HPDE6-E6E7 (cell line): ENCODE measurements around the gene PTPN6.

ENCODE experiments used
- DNase-seq: peaks from one replicate; pipeline ENCODE4 v3.0.0; 2011; ENCODE audit warnings: missing footprints; ENCODE audit errors: extremely low spot score

Gene PTPN6

DNA sequence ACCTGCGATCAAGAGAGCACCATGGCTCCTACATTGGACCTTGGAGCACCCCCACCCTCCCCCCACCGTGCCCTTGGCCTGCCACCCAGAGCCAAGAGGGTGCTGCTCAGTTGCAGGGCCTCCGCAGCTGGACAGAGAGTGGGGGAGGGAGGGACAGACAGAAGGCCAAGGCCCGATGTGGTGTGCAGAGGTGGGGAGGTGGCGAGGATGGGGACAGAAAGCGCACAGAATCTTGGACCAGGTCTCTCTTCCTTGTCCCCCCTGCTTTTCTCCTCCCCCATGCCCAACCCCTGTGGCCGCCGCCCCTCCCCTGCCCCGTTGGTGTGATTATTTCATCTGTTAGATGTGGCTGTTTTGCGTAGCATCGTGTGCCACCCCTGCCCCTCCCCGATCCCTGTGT is 9.4 kb upstream of the PTPN6 start:
- DNase-seq, result no peak

DNA sequence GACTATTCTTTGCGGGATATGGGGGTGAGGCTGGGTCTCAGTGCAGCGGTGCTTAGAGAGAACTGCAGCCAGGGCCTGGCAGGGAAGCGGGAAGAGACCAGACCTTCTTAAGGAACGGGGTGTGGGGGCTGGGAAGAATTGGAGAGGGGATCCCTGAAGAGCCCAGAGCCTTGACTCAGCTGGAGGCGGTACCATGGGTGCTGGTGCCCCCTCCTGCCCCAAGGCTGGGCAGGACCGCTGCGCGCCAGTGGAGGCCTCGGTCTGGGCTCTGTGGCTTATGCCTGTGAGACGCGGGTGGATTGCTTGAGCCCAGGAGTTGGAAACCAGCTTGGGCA is 8.9 kb upstream of the PTPN6 start:
- no peak for DNase-seq

DNA sequence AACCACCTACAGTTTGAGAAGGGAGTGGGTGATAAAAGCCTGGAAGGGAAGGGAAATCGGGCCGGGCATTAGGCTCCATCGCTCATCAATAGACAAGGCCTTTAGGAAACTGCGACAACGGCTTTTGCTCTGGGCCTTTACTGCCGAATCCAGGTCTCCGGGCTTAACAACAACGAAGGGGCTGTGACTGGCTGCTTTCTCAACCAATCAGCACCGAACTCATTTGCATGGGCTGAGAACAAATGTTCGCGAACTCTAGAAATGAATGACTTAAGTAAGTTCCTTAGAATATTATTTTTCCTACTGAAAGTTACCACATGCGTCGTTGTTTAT is 7.8 kb upstream of the PTPN6 start:
- no peak for DNase-seq

DNA sequence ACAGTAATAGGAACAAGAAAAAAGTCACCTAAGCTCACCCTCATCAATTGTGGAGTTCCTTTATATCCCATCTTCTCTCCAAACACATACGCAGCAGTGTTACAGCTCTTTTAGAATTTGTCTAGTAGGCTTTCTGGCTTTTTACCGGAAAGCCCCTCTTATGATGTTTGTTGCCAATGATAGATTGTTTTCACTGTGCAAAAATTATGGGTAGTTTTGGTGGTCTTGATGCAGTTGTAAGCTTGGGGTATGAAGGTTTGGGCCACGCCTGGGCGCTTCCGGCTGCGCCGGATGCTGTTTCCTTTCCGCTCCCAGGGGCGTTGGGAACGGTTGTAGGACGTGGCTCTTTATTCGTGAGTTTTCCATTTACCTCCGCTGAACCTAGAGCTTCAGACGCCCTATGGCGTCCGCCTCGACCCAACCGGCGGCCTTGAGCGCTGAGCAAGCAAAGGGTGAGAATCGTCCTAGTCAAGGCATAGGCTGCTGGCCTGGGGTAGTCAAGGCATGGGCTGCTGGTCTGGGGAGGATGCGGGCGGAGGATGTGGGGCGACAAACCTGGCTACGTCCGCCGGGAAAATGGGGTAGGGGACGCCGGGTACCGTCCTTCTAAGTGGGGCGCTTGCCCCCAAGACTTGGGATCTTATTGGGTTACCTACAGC is 7.3 kb upstream of the PTPN6 start, which contains the start of the genes C12orf57 and RNU7-1:
Gene C12orf57 (plus strand): TSS at position 301 of the 659 bp plus-strand sequence. CDS start 100 bp downstream, at position 401.
Gene RNU7-1 (plus strand): TSS at position 95 of the 659 bp plus-strand sequence.
- no peak for DNase-seq

DNA sequence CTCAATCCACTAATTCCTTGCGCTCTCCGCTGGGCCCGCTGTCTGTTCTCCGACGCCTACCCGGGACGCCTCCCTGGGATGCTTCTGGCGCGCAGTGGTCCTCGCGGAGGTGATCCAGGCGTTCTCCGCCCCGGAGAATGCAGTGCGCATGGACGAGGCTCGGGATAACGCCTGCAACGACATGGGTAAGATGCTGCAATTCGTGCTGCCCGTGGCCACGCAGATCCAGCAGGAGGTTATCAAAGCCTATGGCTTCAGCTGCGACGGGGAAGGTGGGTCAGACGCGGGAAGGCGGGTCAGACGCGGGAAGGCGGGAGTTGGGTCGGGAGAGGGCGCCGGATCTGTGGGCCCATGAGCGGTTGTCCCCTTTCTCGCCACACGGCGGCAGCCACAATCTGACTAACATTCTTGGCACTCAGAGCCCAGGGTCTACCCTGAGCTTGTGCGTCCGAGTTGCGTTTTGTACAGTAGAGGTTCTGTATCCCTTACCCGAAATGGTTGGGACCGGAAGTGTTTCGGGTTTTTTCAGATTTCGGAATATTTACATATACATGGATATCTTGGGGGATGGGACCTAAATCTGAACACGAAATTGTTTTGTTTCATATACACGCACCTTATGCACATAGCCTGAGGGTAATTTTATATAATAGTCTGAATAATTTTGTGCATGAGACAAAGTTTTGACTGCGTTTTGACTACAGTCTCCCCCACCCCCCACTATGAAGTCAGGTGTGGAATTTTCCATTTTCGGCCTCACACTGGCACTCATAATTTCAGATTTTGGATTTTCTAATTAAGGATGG is 6.6 kb upstream of the PTPN6 start:
- no peak for DNase-seq

DNA sequence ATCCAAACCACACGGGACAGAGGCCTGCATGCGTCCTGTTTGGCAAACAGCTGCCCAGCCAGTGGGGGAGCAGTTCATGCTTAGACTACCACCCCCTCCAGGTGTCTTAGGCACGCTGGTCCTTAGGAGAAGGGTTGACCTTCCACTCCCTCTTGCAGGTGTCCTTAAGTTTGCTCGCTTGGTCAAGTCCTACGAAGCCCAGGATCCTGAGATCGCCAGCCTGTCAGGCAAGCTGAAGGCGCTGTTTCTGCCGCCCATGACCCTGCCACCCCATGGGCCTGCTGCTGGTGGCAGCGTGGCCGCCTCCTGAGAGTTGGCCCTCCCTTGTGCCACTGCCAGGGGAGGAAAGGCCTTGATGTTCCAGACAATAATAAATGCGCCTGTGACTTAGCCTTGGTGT is 5.5 kb upstream of the PTPN6 start:
- no peak for DNase-seq

DNA sequence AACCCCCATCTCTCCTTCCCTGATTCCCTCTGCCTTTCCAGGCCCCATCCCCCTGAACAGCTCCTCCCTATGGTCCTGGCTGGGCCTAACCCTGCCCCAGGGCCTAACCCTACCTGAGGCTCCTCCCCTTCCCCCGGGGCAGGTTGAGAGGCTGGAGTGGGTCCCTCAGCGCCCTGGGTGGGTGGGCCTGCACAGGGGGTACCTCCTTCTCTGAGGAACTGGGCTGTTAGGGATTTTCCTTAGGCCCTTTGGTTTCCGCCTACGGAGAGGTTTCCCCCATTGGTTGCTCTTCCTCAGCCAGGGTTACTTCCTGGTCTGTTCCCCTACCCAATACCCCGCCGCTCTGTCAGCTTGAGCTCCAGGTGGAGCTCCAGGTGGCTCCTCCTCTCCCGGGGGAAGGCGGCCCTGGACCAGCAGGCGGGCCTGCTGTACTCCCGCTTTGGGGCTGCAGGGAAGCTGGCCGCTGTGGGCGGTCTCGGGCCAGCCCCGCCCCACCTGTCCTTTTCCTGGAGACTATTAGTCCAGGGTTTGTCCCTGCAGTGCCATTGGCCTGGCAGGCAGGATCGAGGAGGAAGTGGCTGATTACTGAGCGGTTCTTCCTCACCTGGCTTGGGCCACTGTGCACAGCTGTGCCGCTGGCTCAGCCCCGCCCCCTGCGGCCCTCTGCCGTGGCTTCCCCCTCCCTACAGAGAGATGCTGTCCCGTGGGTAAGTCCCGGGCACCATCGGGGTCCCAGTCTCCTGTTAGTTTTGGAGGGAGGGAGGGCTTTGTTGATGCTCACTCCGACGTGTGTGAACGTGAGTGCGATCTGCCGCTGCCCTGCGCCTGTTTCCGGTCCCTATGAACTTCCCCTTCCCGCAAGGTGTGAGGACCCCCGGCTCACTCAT is 4.9 kb upstream of the PTPN6 start:
- peak; percentile 97 for DNase-seq

DNA sequence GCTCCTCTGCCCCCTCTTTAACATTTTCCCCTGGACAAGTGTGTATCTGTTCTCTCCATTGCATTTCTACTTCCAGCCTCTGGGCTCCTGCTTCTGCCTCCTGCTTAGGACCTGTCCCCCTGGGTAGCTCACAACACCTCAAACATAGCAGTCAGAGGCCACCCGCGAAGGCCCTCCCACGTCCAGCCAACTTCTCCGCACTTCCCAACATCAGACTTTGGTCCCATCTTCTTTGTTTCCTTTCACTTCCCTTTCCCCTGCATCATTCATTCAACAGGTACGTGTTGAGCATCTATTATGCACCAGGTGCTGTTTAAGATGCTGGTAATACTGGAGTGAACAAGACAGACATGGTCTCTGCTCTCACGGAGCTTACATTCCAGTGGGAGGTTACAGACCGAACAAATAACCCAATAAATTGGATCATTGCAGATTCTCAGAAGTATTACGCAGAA is 4.2 kb upstream of the PTPN6 start:
- no peak for DNase-seq

DNA sequence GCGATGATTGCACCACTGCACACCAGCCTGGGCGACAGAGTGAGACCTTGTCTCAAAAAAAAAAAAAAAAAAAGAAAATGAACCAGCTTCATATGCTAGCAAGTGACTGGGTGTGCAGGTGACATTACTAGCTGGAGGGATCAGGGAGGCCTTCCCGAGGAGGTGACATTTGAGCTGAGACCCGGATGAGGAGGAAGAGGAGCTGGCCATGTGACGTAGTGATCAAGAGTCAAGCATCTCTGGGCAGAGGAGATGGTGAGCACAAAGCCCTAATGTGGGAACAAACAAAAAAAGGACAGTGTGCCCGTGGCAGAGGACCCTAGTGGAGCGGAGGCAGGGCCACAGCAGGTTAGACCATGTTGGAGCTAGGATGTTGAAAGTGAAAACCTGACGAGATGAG is 3.5 kb upstream of the PTPN6 start:
- no peak for DNase-seq

DNA sequence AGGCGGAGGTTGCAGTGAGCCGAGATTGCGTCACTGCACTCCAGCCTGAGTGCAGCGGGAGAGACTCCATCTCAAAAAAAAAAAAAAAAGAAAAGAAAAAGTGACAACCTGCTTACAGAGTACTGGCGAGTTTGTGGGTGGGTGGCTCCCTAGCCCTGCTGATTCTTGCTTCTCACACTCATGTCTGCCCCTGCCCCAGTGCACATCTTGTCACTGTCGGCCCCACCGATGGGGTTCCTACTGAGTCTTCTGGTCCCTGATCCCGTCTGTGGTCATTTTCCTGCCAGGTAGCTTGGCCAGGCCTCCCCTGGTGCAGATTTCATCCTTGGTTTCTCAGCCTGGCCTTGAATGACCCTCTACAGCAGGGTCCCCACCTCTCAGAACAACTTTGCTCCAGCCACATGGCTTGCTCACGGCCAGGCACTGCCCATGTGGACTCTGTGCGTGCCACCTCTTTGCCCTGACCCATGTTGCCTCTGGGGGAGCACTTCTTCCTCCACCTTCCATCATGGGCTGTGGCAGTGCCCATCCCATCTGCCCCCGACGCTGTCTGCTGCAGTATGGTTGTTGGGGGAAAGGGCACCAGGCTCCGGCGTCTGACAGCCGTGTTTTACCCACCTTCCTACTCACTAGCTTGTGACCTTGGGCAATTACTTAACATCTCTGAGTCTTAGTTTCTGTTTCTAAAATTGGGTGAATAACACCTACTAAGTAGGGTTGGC is 2.1 kb upstream of the PTPN6 start:
- no peak for DNase-seq

DNA sequence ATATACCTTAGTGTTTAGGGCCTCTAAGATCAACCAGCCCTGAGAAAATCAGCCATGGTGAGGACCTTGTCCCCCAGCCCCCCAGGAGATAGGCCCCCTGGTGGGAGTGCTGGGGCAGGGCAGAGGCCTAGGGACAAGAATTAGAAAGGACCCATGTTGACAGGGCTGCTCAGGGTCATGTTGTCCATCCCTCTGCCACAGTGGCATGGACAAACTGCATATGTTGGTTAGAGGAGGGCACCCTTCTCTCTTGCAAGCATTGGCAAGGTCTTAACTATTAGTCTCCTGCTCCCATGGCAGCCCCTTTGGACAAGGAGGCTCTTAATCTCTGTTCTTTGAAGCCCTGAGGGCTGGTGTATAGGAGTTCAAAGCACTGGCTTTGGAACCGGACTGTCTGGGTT is 755 bp upstream of the PTPN6 start:
- no peak for DNase-seq

DNA sequence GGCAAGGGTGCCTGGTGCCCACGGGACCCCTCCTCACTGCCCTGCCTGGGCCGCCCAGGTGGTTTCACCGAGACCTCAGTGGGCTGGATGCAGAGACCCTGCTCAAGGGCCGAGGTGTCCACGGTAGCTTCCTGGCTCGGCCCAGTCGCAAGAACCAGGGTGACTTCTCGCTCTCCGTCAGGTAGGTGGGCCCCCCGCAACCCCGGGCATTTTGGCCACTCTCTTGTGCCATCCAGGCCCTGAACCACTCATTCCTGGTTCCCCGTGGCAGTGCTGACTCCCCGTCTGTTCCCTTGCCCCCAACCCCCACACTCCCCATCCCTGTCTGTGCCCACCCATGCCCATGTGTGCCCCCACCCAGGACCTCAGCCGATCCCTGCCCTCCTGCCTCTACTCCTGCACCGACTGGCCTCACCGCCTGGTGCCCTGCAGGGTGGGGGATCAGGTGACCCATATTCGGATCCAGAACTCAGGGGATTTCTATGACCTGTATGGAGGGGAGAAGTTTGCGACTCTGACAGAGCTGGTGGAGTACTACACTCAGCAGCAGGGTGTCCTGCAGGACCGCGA is 480 bp downstream of the PTPN6 start:
- DNase-seq, result no peak

DNA sequence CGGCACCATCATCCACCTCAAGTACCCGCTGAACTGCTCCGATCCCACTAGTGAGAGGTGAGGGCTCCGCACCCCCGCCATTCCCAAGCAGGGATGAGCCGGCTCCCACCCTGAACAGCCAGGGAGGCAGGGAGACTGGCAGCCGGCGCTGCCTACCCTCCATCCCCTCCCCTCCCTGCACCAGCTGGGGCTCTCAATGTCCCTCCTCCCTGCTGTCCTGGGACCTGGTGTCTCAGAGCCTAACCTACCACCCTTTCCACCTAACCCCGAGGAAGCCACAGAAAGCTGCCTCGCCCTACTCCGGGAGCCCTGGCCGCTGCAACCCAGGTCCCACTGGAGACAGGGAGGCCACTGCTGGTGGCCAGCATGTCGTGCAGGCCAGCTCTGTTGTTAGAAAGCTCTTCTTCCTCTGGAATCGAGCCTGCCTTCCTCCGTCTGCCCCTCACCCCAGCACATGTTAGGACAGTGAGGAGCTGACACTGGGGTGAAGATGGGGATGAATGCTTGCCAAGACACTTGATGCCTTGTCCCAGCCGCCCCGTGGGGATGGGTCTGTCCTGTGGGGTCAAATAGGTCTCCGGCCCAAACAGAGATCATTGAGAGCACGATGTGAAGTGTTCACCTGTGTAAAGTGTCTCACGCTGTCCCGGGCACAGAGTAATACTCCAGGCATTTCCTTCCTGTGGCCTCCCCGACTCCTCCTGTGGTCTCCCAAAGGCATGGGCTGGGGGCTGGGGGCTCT is 1.1 kb downstream of the PTPN6 start:
- no peak for DNase-seq

DNA sequence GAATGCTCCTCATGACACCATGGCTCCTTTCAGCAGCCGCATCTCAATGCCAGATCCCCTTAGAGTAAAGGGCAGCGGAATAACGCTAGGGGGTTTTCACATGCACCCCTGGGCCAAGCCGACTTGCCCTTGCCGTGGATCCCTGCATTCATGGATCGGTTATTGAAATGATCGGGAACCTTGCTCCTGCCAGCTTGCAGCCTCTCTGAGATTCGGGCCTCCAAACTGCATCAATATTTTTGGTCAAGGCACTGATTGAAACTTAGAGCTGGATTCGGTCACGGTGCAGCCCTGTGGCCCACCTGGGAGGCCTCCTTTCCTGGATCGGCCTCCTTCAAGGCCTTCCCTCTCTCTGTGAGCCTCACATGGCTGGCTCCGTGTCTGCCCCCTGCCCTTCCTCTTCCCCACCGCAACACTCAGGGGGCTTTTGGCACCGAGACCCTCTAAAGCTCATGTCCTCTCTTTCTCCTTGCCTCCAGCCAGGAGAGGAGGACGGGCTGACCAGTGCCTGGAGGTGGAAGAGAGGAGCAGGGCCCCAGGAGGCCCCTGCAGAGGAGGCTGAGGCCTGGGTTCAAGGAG is 1.8 kb downstream of the PTPN6 start:
- DNase-seq, result no peak

DNA sequence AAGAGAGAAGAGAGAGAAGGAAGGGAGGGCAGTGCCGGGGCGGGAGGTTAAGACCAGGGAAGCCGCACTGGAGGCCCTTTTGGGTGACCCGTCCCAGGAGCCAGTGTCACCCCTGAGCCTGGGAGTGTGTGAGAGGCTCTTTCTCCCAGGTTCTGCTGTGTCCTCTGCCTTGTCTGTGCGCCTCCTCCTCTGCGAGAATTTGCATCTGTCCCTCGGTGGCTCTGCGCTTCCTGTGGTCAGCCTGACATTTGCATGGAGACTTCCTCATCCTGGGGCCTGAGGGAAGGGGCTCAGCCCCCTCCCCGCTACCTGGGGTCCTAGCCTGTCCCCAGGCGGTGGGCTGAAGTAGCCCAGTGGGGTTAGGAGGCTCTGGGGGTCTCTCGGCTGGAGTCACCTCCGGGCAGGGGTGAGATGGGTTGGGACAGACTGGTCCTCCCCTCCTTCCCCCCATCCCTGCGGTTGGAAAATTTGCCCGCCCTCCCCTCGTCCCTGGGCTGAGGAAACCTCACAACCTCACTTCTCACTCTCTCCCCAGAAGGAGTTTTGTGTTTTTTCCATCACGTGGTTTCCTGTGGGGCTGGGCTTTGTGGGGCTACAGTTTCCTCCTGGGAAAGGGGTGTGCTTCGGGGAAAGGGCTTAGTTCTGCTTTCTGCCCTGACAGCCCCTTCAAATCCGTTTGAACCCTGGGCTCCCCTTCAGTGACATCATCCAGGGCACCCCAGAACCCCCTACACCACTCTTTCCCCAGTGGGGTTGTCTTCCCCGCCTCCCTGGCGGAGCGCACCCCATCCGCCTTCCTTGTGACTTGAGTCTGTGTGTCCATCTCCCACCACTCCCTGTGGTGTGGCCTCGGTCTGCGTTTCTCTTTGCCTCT is 2.5 kb downstream of the PTPN6 start:
- no peak for DNase-seq

DNA sequence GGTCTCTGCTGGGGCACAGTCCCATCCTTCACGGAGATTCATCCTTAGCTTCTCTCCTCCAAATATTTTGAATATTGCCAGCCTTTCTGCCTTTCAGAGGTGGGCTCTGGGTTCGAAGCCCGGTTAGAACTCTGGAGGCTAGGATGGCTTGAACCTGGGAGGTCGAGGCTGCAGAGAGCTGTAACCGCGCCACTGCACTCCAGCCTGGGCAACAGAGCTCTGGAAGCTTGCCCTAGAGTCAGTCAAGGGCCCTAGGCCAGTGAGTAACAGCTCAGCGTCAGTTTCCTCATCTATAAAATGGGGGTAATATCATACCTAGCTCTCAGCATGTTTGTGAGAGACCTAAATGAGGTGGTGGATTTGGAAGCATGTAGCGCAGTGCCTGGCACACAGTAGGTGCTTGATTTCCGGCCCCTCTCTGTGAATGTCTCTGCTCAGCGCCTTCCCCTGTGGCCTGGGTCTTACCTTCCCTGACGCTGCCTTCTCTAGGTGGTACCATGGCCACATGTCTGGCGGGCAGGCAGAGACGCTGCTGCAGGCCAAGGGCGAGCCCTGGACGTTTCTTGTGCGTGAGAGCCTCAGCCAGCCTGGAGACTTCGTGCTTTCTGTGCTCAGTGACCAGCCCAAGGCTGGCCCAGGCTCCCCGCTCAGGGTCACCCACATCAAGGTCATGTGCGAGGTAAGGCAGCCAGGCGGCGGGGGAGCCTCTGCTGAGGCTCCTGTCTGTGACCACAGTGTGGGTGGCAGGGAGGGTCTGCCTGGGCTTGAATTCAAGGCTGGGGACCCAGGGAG is 3.4 kb downstream of the PTPN6 start:
- no peak for DNase-seq

DNA sequence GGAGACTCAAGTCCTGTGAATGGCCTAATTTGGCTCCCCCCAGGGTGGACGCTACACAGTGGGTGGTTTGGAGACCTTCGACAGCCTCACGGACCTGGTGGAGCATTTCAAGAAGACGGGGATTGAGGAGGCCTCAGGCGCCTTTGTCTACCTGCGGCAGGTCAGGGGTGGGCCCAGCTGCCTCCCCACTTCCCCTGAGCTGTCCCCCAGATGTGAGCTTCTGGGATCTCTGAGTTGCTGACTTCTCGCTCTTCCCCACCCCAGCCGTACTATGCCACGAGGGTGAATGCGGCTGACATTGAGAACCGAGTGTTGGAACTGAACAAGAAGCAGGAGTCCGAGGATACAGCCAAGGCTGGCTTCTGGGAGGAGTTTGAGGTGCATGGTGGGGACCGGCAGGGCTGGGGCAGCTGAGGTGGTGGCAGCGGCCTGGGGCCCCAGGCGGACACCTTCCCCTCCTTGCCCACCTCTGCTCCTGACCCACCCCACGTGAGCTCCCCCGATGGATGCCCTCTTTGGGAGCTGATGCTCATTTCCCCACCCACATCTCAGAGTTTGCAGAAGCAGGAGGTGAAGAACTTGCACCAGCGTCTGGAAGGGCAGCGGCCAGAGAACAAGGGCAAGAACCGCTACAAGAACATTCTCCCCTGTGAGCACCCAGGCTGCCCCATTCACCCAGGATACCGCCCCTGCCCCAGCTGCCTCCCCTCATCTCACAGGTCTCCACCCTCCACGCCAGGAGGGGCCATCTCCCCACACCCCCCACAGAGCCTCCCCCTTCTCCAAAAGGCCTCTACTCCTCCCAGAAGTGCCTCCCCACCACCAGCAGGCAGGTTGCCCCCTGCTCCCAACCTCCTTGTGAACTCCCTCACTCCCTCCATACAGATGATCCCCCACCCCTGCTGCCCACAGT is 4.2 kb downstream of the PTPN6 start:
- no peak for DNase-seq
